Measurements from ENCODE around the gene CCAR1.
A peak's percentile ranks its signal among the peaks of the same experiment; 100 is the strongest.
"Not testable (repeated sequence)": the region's sequence is repeated elsewhere in the genome, so short reads cannot be mapped to it uniquely, and the experiment has no call there.

The CCAR1 gene, protein sequence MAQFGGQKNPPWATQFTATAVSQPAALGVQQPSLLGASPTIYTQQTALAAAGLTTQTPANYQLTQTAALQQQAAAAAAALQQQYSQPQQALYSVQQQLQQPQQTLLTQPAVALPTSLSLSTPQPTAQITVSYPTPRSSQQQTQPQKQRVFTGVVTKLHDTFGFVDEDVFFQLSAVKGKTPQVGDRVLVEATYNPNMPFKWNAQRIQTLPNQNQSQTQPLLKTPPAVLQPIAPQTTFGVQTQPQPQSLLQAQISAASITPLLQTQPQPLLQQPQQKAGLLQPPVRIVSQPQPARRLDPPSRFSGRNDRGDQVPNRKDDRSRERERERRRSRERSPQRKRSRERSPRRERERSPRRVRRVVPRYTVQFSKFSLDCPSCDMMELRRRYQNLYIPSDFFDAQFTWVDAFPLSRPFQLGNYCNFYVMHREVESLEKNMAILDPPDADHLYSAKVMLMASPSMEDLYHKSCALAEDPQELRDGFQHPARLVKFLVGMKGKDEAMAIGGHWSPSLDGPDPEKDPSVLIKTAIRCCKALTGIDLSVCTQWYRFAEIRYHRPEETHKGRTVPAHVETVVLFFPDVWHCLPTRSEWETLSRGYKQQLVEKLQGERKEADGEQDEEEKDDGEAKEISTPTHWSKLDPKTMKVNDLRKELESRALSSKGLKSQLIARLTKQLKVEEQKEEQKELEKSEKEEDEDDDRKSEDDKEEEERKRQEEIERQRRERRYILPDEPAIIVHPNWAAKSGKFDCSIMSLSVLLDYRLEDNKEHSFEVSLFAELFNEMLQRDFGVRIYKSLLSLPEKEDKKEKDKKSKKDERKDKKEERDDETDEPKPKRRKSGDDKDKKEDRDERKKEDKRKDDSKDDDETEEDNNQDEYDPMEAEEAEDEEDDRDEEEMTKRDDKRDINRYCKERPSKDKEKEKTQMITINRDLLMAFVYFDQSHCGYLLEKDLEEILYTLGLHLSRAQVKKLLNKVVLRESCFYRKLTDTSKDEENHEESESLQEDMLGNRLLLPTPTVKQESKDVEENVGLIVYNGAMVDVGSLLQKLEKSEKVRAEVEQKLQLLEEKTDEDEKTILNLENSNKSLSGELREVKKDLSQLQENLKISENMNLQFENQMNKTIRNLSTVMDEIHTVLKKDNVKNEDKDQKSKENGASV

DNA sequence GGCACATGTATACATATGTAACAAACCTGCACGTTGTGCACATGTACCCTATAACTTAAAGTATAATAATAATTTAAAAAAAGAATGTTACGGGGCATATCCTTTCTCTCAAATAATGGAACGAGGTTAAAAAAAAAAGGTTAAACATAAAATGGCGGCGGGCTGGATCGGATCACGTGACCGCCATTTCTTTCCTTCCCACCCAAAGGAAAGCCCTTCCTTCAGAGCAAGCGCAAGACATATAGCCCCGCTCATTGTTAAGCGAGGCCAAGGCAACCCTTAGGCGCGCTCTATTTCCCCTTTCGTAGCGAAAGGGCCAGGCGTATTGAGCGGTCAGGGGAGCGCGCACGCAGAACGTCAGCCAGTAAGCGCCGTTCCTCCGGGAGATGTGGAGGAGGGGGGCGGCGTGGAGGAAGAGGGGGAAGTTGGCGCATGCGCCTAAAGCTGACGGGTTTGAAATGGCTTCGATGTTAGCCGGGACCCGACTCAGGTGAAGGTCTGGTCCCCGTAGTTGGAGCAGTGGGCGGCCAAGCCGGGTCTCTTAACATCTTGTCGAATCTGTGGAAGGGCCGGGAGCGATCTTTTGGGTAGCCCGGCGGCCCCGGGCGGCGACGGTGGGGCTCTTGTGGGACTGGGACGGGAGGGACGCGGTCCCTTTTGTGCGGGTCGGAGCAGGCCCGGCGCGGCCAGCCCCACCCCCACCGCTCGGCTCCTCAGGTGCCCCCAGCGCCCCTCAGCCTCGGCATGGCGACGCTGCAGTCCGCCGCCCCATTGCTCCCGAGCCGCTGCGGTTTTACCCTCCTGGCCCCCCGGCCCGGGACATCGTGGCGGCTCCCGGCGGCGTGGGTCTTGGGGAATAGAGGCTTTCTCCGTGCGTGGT is at the start of gene CCAR1:
Gene CCAR1, plus strand, starts transcription at position 447 of the 880 bp plus-strand sequence. CDS start 1,266 bp downstream, outside the sequence.
- peak; percentile 100 for DNase-seq

DNA sequence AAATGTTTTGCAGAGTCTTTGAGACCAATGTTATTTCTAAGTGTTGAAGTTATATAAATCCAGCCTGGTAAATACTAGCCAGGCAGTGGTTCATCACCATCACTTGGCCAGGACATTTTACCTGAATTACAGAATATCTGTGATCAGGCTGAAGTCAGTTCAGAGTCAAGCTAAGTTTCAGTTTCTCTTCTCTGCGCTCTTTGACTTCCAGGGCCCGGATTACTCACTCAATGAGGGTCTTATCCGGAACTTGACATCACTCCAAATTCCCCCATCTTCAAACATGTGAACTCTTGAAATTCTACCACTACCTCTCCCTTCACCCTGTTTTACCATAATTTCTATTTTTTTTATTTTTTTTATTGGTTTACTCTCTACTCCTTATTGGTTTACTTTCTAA is 36.6 kb upstream of the CCAR1 start:
- DNase-seq = no peak

DNA sequence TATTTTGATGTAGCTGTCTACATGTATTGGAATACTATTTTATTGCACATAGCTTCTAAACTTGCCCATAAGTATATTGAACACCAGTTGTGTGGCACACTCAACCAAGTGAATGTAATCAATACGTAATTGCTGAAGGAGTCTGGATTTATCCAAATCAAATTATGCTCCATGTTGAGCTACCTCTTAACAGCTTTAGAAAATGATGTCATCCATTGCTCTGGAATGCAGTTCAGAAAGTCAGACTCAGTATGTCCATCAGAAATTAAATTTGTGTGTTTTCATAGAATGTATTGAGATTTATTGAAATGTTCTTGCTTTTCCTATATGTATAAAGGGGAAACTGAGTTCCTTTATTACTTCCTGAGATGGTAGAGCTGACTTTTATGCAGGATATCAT is 25.0 kb upstream of the CCAR1 start:
- no peak for DNase-seq

DNA sequence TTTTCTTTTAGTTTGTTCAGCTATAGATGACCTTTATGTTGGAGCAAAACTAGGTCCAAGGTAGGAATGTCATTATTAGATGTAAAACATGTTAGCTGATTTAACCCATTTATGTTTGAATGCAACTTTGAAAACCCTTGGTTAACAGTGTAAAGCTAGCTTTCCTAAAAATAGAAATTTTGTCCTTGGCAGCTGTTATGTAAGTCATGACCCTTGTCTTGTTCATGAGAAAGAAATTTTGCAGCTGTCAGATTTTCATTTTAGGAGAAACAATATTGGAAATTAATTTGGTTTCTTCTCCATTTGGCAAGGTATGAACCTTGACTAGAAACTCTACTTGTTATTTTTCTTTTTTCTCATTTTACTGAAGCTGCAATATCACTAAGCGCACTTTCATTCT is 23.9 kb upstream of the CCAR1 start:
- DNase-seq = no peak

DNA sequence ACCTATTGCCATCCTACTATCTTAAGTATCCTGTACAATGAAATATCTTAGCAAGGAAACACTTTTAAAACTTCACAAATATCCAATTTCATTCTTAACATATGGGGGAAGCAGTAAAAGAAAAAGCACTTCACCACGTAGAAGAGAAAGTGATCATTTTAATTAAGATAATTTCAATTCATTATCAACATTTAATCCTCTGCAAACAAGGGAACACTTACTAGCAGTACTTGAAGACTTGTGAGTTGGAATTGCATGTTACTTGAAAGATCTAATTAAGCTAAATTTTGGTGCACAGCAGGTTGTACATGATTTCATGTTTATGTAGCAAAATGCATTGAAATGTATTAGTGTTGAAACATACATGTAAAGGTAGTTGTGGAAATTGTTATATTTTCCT is 20.8 kb upstream of the CCAR1 start:
- DNase-seq = no peak

DNA sequence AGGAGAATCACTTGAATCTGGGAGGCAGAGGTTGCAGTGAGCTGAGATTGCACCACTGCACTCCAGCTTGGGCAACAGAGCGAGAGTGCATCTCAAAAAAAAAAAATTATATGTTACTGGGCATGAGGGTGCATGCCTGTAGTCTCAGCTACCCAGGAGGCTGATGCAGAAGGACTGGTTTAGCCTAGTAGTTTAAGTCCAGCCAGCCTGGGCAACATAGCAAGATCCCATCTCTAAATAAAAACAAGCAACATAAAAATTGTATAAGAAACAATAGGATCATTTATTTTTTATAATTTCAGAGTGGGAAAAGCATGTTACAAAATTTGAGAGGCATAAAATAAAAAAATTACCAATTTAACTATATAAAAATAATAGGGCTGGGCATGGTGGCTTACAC is 15.5 kb upstream of the CCAR1 start:
- no peak for DNase-seq

DNA sequence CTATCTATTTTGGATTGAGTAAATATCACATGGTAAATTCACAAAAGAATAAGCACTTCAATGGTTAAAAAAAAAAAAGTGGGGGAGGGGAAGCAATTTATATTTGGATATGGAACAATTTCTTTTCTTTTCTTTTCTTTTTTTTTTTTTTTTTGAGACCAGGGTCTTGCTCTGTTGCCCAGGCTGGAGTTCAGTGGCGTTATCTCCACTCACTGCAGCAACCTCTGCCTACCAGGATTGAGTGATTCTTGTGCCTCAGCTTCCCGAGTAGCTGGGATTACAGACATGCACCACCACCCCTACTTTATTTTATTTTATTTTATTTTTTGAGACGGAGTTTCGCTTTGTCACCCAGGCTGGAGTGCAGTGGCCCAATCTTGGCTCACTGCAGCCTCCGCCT is 12.1 kb upstream of the CCAR1 start:
- not testable (repeated sequence) for DNase-seq

DNA sequence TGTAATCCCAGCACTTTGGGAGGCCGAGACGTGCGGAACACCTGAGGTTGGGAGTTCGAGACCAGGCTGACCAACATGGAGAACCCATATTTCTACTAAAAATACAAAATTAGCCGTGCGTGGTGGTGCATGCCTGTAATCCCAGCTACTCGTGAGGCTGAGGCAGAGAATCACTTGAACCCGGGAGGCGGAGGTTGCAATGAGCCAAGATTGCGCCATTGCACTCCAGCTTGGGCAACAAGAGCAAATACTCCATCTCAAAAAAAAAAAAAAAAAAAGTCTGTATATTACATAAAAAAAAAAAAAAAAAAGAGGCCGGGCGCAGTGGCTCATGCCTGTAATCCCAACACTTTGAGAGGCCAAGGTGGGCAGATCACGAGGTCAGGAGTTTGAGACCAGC is 8.0 kb upstream of the CCAR1 start:
- DNase-seq = not testable (repeated sequence)

DNA sequence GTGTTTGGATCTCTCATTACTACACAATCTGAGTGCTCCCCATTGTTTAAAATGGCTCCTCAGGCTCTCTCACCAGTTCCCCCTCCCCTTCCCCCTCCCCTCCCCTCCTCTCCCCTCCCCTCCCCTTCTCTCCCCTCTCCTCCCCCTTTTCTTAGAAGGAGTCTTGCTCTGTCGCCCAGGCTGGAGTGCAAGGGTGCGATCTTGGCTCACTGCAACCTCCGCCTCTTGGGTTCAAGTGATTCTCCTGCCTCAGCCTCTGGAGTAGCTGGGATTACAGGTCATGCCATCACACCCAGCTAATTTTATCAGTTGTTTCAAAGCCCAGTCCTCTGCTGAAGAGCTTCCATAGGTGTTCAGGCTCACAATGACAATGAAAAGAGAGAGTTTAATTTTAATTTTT is 3.6 kb upstream of the CCAR1 start:
- no peak for DNase-seq

DNA sequence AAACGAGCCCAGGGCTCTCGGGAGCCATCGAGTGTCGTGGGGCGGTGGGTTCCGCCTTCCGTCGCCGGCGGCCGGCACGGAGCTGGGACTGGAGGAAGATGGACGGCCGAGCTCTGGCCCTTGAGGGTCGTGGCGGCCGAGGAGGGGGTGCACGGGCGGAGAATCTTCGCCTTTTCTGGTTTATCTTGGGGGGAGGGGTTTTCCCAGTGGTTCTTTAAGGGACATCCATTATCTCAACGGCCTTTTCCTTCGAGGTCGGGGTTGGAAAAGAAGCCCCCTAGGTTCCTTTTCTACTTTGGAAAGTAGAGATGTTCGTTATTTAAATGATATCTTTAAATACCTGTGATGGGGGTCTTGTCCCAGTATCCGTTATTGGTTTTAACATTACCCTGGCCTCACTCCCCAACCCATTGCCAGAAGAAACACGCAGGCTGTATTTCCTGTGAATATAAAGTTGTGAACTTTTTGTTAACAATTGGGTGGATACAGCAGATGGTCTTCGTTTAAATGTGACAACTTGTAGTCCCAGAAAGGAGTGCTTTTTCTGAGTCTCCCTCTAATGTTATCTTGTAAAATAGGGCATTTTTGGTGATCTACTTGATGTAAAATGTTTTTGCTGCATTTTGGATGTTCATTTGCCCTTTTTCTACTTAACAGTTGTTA is 765 bp downstream of the CCAR1 start:
- DNase-seq = peak; percentile 40

DNA sequence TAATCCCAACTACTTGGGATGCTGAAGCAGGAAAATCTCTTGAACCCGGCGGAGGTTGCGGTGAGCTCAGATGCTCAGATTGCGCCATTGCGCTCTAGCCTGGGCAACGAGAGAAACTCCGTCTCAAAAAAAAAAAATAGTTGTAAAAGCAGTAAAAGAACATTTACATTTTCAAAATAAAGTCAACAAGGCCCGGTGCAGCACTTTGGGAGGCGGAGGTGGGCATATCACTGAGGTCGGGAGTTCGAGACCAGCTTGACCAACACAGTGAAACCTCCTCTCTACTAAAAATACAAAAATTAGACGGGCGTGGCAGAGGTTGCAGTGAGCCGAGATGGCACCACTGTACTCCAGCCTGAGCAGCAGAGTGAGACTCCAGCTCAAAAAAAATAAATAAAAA is 4.0 kb downstream of the CCAR1 start:
- no peak for DNase-seq

DNA sequence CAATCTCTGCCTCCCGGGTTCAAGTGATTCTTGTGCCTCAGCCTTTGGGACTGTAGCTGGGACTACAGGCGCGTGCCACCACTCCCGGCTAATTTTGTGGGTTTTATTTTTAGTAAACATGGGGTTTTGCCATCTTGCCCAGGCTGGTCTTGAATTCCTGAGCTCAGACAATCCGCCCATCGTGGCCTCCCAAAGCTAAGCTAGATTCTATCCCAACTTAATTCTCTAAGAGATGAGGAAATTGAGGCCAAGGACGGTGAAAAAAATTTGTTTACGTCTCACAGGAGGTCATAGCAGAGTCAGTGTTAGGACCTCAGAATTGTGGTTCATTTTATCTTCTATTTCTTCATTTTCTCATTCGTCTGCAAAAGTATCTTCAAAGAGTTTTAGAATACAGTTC is 6.1 kb downstream of the CCAR1 start:
- DNase-seq = no peak

DNA sequence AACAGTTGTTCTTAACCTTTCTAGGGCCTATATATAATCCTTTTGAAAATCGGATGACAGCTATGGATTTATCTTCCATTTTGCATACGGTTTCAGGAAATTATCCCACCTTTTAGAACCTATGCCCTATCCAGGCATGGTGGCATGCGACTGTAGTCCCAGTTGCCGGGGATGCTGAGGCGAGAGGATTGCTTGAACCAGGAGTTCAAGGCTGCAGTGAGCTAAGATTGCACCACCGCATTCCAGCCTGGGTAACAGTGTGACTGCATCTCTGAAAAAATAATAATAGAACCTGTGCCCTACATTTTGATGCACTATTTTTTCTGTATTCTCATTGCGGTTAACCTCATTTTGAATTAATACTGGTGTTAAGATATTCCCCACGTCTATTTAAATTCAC is 11.6 kb downstream of the CCAR1 start:
- DNase-seq = no peak

DNA sequence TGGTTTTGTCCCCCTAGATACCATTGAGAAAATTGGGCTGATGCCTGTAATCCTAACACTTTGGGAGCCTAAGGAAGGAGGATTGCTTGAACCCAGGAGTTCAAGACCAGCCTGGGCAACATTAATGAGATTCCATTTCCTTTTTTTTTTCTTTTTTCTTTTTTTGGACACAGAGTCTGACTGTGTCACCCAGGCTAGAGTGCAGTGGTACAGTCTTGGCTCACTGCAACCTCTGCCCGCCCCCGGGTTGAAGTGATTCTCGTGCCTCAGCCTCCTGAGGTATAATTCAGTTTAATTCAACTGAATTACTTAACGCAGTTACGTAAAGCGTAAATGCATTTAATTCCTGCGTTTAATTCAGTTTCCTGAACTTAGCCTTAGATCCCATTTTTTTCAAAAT is 13.3 kb downstream of the CCAR1 start:
- no peak for DNase-seq

DNA sequence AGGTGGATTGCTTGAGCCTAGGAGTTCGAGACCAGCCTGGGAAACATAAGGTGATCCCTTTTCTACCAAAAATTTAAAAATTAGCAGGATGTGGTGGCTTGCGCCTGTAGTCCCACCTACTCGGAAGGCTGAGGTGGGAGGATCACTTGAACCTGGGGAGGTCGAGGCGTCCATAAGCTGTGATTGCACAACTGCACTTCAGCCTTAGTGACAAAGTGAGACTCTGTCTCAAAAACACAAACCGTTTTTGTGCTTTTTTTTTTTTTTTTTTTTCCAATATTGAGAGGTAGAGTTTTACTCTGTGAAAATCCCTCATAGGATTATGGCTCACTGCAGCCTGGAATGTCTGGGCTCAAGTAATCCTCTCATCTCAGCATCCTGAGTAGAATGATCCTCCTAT is 14.1 kb downstream of the CCAR1 start:
- no peak for DNase-seq

DNA sequence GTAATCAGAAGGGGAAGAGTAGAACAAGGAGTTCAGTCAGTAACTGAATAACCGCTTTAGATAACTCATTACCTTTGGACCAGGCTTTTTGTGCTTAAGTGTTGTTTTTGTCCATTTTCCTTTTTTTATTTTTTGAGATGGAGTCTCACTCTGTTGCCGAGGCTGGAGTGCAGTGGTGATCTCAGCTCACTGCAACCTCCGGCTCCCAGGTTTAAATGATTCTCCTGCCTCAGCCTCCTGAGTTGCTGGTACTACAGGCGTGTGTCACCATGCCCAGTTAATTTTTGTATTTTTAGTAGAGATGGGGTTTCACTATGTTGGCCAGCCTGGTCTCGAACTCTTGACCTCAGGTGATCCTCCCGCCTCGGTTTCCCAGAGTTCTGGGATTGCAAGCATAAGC is 14.7 kb downstream of the CCAR1 start:
- not testable (repeated sequence) for DNase-seq

DNA sequence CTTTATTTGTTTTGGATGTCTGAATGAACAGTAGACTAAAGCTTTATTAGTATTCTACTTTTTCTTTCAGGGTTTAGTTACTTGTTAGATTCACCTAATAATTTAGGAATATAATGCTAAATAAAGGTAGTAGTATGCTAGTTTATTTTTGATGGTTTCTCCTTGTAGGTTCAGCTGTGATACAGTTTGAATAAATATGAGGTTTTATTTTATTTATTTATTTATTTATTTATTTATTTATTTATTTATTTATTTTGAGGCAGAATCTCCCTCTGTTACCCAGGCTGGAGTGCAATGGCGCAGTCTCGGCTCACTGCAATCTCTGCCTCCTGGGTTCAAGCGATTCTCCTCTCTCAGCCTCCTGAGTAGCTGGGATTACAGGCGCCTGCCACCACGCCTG is 19.6 kb downstream of the CCAR1 start:
- DNase-seq = not testable (repeated sequence)

DNA sequence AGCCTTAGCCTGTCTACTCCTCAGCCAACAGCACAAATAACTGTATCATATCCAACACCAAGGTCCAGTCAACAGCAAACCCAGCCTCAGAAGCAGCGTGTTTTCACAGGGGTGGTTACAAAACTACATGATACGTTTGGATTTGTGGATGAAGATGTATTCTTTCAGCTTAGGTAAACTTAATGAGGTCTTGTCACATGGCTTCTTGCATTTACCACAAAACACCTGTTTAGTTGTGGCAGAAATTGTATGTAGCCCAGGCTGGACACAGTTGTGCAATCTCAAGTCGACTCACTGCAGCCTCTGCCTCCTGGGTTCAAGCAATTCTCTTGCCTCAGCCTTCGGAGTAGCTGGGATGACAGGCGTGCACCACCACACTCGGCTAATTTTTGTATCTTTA is 21.4 kb downstream of the CCAR1 start:
- DNase-seq = no peak

DNA sequence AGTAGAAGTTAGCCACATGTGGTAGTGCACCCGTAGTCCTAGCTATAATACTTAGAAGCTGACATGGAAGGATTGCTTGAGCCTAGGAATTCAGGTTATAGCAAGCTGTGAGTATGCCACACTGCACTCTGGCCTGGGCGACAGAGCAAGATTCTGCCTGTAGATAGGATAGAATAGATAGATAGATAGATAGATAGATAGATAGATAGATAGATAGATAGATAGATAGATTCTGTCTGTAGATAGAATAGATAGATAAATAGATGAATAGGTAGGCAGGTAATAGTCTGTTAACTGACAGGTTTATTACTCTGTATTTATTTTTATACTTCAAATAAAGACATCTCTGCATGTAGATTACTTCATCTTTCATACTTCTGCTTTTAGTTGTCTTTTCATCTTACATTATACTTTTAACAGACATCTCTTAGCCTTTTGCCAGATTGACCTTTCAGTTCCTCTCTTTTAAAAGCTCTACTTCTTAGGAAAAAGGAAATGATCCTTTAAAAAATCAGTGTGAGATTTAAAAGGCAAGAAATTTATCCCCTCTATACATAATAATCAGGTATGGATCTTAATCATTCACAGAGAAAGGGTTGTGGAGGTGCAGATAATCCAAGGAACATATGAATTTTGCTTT is 31.8 kb downstream of the CCAR1 start:
- DNase-seq = no peak

DNA sequence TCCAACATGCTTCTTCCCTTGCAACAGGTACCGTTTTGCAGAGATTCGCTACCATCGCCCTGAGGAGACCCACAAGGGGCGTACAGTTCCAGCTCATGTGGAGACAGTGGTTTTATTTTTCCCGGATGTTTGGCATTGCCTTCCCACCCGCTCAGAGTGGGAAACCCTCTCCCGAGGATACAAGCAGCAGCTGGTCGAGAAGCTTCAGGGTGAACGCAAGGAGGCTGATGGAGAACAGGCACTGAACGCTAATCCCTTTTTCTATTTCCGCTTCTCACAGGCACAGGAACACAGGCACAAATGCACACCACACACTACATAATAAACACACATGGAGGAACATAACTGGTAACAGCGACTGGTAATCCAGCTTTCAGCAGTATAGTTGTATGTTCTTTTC is 35.2 kb downstream of the CCAR1 start:
- DNase-seq = no peak

DNA sequence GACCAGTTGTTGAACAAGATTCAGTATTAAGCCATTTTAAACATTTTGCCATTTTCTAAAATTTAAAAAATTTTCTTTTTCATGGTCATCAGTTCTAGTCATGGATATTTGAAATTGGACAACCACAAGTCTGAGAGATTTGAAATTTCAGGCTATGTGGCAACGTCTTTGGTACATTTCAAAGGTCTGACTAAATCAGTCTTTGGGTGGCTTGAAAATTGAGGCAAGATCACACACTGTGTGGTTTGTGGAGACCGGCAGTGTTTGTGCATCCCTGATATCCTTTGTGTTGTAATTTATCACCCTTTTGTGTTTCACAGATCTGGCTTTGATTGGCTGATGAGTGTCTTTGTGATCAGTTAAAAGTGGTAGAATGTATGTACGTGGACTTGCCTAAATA is 35.7 kb downstream of the CCAR1 start:
- no peak for DNase-seq

Data from hematopoietic multipotent progenitor cell treated with erythropoietin and hydrocortisone succinate and interleukin-3 and kit ligand, for 4 days (in vitro differentiated cells).